ENCODE results near the gene ASCL4.

Gene ASCL4

DNA sequence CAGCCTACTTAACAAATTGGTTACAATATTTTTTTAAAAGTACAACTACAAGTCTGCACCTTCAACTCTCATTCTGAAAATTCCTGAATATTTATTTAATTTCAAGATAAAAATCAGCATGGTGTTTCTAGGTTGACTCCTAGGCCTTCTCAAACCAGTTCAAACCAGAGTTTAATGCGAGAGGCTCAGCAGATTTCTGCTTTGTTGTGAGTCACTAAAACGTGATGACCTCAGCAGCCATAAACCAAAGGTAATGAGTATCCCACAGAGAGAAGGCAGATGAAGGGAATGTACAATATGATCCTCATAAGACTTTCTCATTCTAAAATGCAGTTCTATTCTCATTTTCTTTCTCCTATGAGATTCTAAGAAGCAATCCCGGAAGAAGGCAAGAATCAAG, 15.1 kb upstream of the ASCL4 start:
- Histone ChIP-seq H3K27me3 (ENCODE audit: control insufficient read depth, insufficient read depth, low read length) (no peaks in the 10 kb centered on the region; the same call in 1 of the 2 replicates), H3K9ac (ENCODE audit: low read length) (peak overlapping the region; percentile 91)

GRCh38 chr12:107760207-107760808, 14.2 kb upstream of the ASCL4 start:
- peaks cover 31% of the 10 kb centered on the region for H3K36me3 ChIP-seq (ENCODE audit: control insufficient read depth, insufficient read depth, low read length)
- peak overlapping the region; percentile 91 for H3K9ac ChIP-seq (ENCODE audit: low read length)
- H3K9me3 ChIP-seq (ENCODE audit: control insufficient read depth, insufficient read depth, low read depth, low read length), result no peaks in the 10 kb centered on the region
- peak overlapping the region; percentile 3 for H3K27ac ChIP-seq (ENCODE audit: low read depth, low read length)
- no peaks in the 10 kb centered on the region; the same call in 1 of the 2 replicates for H3K27me3 ChIP-seq (ENCODE audit: control insufficient read depth, insufficient read depth, low read length)
- H3K4me3 ChIP-seq (ENCODE audit: low read depth, low read length), result peak overlapping the region; percentile 84
- peaks cover 19% of the 10 kb centered on the region for H3K4me1 ChIP-seq (ENCODE audit: control insufficient read depth, insufficient read depth, low read length)

More for the DNA sequence above, 15.1 kb upstream of the ASCL4 start:
- peaks cover 19% of the 10 kb centered on the region for H3K4me1 ChIP-seq (ENCODE audit: control insufficient read depth, insufficient read depth, low read length)
- H3K9me3 ChIP-seq (ENCODE audit: control insufficient read depth, insufficient read depth, low read depth, low read length), result no peaks in the 10 kb centered on the region
- peaks cover 40% of the 10 kb centered on the region for H3K36me3 ChIP-seq (ENCODE audit: control insufficient read depth, insufficient read depth, low read length)
- peak overlapping the region; percentile 3; the same call in 1 of the 2 replicates for H3K27ac ChIP-seq (ENCODE audit: low read depth, low read length)
- H3K4me3 ChIP-seq (ENCODE audit: low read depth, low read length), result peak overlapping the region; percentile 84

DNA sequence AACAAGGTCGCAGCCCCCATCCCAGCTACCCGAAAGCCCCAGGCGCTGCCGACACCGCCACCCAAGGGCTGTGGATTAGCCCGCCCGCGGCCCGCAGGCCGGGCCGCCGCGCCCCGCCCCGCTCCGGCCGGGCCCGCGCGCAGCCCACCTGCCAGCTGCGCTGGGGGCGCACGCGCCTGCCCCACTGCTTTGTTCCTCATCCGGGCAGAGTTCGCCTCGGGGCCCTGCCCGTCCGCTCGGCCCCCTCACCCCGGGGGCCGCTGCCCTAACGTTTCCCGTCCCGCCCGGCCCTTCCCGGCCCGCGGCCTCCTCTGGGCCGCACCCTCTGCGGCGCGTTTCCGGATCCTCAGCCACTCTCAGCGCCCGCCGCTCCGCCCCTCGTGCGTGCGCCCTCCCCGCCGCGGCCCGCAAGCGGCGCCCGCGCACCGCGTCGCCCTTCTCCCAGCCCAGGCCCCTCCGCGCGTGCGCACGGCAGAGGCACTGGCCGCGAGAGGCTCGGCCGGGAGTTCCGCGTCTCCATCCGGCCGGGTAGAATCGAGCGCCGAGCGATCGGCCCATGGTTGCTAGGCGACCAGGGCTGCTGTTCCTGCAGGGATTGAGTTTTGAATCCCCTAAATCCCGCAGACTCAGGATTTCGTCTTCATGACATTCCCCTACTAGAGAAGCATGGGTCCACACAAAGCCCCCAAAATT, 13.5 kb upstream of the ASCL4 start, which contains the start of gene PRDM4:
TSS of gene PRDM4 (minus strand) at position 329 of the 693 bp plus-strand sequence. CDS start 622 bp downstream, outside the sequence.
- Histone ChIP-seq H3K9me3 (ENCODE audit: control insufficient read depth, insufficient read depth, low read depth, low read length) (no peaks in the 10 kb centered on the region), H3K27me3 (ENCODE audit: control insufficient read depth, insufficient read depth, low read length) (peaks cover 2% of the 10 kb centered on the region; the same call in 1 of the 2 replicates), H3K4me1 (ENCODE audit: control insufficient read depth, insufficient read depth, low read length) (peaks cover 19% of the 10 kb centered on the region), H3K4me3 (ENCODE audit: low read depth, low read length) (peak within 1 kb of the TSS; percentile 84), H3K9ac (ENCODE audit: low read length) (peak within 1 kb of the TSS; percentile 91), H3K27ac (ENCODE audit: low read depth, low read length) (peak within 1 kb of the TSS; percentile 3), H3K36me3 (ENCODE audit: control insufficient read depth, insufficient read depth, low read length) (peaks cover 25% of the 10 kb centered on the region)

DNA sequence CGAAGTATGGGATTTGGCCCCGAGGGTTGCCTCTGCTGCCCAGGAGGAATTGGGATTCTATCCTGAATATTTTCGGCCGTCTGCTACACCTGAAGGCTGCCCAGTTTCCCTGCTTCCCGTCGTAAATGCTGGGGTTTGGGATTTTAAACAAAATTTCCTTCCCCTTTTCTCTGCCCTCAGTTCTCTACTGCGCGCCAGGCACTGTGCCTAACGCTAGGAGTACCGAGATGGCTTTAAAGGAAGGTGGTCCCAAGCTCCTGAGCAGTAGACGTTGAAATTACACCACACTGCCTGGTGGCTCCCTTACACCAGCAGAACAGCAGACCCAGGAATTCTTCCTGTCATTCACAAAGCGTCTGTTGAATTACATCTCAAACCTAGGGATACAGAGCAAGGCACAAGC, 13.0 kb upstream of the ASCL4 start:
- H3K4me3 ChIP-seq (ENCODE audit: low read depth, low read length), result peak overlapping the region; percentile 84
- peaks cover 19% of the 10 kb centered on the region for H3K36me3 ChIP-seq (ENCODE audit: control insufficient read depth, insufficient read depth, low read length)
- no peaks in the 10 kb centered on the region for H3K9me3 ChIP-seq (ENCODE audit: control insufficient read depth, insufficient read depth, low read depth, low read length)
- peaks cover 19% of the 10 kb centered on the region for H3K4me1 ChIP-seq (ENCODE audit: control insufficient read depth, insufficient read depth, low read length)
- peak overlapping the region; percentile 36 for H3K9ac ChIP-seq (ENCODE audit: low read length)
- H3K27me3 ChIP-seq (ENCODE audit: control insufficient read depth, insufficient read depth, low read length), result peaks cover 2% of the 10 kb centered on the region; the same call in 1 of the 2 replicates
- H3K27ac ChIP-seq (ENCODE audit: low read depth, low read length), result no peak overlapping the region

GRCh38 chr12:107762874-107763273, 11.6 kb upstream of the ASCL4 start:
- peaks cover 19% of the 10 kb centered on the region for H3K4me1 ChIP-seq (ENCODE audit: control insufficient read depth, insufficient read depth, low read length)
- peaks cover 6% of the 10 kb centered on the region for H3K36me3 ChIP-seq (ENCODE audit: control insufficient read depth, insufficient read depth, low read length)
- no peak overlapping the region for H3K27ac ChIP-seq (ENCODE audit: low read depth, low read length)
- H3K9ac ChIP-seq (ENCODE audit: low read length), result no peak overlapping the region
- H3K9me3 ChIP-seq (ENCODE audit: control insufficient read depth, insufficient read depth, low read depth, low read length), result no peaks in the 10 kb centered on the region
- H3K4me3 ChIP-seq (ENCODE audit: low read depth, low read length), result no peak overlapping the region
- H3K27me3 ChIP-seq (ENCODE audit: control insufficient read depth, insufficient read depth, low read length), result peaks cover 7% of the 10 kb centered on the region; the same call in 1 of the 2 replicates

GRCh38 chr12:107764626-107765025, 9.9 kb upstream of the ASCL4 start:
- no peaks in the 10 kb centered on the region for H3K9me3 ChIP-seq (ENCODE audit: control insufficient read depth, insufficient read depth, low read depth, low read length)
- H3K36me3 ChIP-seq (ENCODE audit: control insufficient read depth, insufficient read depth, low read length), result no peaks in the 10 kb centered on the region
- H3K9ac ChIP-seq (ENCODE audit: low read length), result no peak overlapping the region
- H3K4me1 ChIP-seq (ENCODE audit: control insufficient read depth, insufficient read depth, low read length), result peaks cover 4% of the 10 kb centered on the region
- peaks cover 7% of the 10 kb centered on the region; the same call in 1 of the 2 replicates for H3K27me3 ChIP-seq (ENCODE audit: control insufficient read depth, insufficient read depth, low read length)
- no peak overlapping the region for H3K4me3 ChIP-seq (ENCODE audit: low read depth, low read length)
- H3K27ac ChIP-seq (ENCODE audit: low read depth, low read length), result no peak overlapping the region

DNA sequence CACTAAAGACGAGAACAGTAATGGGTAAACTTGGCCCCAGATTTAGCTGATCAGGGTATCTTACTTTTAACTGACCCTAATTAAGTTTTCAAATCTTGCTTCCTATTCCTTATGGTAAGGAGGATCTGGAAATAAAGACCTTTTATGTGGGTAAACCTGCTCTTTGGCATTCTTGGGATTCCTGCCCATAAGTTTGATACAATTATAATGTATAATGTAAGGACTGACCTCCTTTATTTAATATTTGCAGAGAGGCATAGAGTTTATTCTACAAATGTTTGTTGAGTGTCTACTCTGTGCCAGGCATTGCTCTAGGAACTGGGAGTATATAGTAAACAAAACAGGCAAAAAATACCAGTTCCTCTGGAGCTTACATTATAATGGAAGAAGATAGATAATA, 9.2 kb upstream of the ASCL4 start:
- H3K9ac ChIP-seq (ENCODE audit: low read length), result no peak overlapping the region

DNA sequence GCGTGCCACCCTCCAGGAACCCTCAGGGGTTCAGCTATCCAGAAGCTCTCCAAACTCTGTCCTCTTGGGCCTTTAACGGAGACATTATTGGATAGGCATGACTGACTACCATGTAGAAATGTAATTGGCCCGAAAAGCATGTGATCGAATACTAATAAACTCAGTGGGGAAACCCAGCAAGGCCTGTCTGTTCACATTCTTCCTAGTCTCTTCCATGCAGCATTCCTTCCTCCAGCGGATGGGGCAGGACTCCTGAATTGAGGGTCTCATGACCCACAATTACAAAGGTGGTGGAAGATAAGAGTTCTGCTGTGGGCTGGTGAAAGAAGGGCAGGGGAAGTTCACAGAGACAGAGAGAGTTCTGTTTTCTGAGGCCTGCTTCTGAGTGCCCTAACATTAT, 7.0 kb upstream of the ASCL4 start:
- no peaks in the 10 kb centered on the region for H3K9me3 ChIP-seq (ENCODE audit: control insufficient read depth, insufficient read depth, low read depth, low read length)
- no peak overlapping the region for H3K27ac ChIP-seq (ENCODE audit: low read depth, low read length)
- no peak overlapping the region for H3K4me3 ChIP-seq (ENCODE audit: low read depth, low read length)
- H3K4me1 ChIP-seq (ENCODE audit: control insufficient read depth, insufficient read depth, low read length), result no peaks in the 10 kb centered on the region
- H3K9ac ChIP-seq (ENCODE audit: low read length), result no peak overlapping the region
- no peaks in the 10 kb centered on the region for H3K36me3 ChIP-seq (ENCODE audit: control insufficient read depth, insufficient read depth, low read length)
- peaks cover 25% of the 10 kb centered on the region for H3K27me3 ChIP-seq (ENCODE audit: control insufficient read depth, insufficient read depth, low read length)

More for the DNA sequence above, 9.2 kb upstream of the ASCL4 start:
- H3K27ac ChIP-seq (ENCODE audit: low read depth, low read length), result no peak overlapping the region
- H3K27me3 ChIP-seq (ENCODE audit: control insufficient read depth, insufficient read depth, low read length), result peaks cover 7% of the 10 kb centered on the region; the same call in 1 of the 2 replicates
- H3K9me3 ChIP-seq (ENCODE audit: control insufficient read depth, insufficient read depth, low read depth, low read length), result no peaks in the 10 kb centered on the region
- H3K36me3 ChIP-seq (ENCODE audit: control insufficient read depth, insufficient read depth, low read length), result no peaks in the 10 kb centered on the region
- H3K4me1 ChIP-seq (ENCODE audit: control insufficient read depth, insufficient read depth, low read length), result no peaks in the 10 kb centered on the region
- H3K4me3 ChIP-seq (ENCODE audit: low read depth, low read length), result no peak overlapping the region

GRCh38 chr12:107775093-107775721, 703 bp downstream of the ASCL4 start:
- H3K4me3 ChIP-seq (ENCODE audit: low read depth, low read length), result peak overlapping the region; percentile 64
- H3K9ac ChIP-seq (ENCODE audit: low read length), result no peak overlapping the region
- H3K9me3 ChIP-seq (ENCODE audit: control insufficient read depth, insufficient read depth, low read depth, low read length), result no peaks in the 10 kb centered on the region
- peaks cover 93% of the 10 kb centered on the region for H3K27me3 ChIP-seq (ENCODE audit: control insufficient read depth, insufficient read depth, low read length)
- H3K36me3 ChIP-seq (ENCODE audit: control insufficient read depth, insufficient read depth, low read length), result no peaks in the 10 kb centered on the region
- H3K27ac ChIP-seq (ENCODE audit: low read depth, low read length), result no peak overlapping the region
- H3K4me1 ChIP-seq (ENCODE audit: control insufficient read depth, insufficient read depth, low read length), result peaks cover 5% of the 10 kb centered on the region; the same call in 1 of the 2 replicates

GRCh38 chr12:107776171-107776570, 1.7 kb downstream of the ASCL4 start:
- Histone ChIP-seq H3K36me3 (ENCODE audit: control insufficient read depth, insufficient read depth, low read length) (no peaks in the 10 kb centered on the region), H3K9me3 (ENCODE audit: control insufficient read depth, insufficient read depth, low read depth, low read length) (no peaks in the 10 kb centered on the region), H3K4me1 (ENCODE audit: control insufficient read depth, insufficient read depth, low read length) (peaks cover 5% of the 10 kb centered on the region; the same call in 1 of the 2 replicates), H3K9ac (ENCODE audit: low read length) (no peak overlapping the region), H3K4me3 (ENCODE audit: low read depth, low read length) (0 out of 2 replicates have a peak overlapping the region, but pooled peaks have one; percentile 64), H3K27me3 (ENCODE audit: control insufficient read depth, insufficient read depth, low read length) (peaks cover 92% of the 10 kb centered on the region), H3K27ac (ENCODE audit: low read depth, low read length) (no peak overlapping the region)

Measured in HUES6 (cell line).